Measurements from ENCODE around the gene HAUS5. TPM values are rescaled to one million over a fixed set of nuclear protein-coding genes. Genes with fewer than 3 reads are reported as not detected.

HAUS5 gene
- total RNA-seq, 1 donor from 2014 or later = 12.4 TPM

GRCh38 chr19:35669566-35669965, 57.0 kb downstream of the HAUS5 start:
- TF ChIP-seq EZH2 (IDR thresholded peaks at IDR 0.05) = no peak
- TF ChIP-seq EZH2phosphoT487 (IDR thresholded peaks at IDR 0.05) = no peak
- TF ChIP-seq CTCF (IDR thresholded peaks at IDR 0.05) = no peak
- no peaks in the 10 kb centered on the region for H3K4me1 ChIP-seq
- H3K36me3 Mint-ChIP-seq = no peaks in the 10 kb centered on the region

GRCh38 chr19:35669974-35670373, 57.4 kb downstream of the HAUS5 start:
- no peaks in the 10 kb centered on the region for H3K36me3 ChIP-seq
- no peak for DNase-seq (ENCODE audit: low spot score)
- H3K9me3 ChIP-seq (ENCODE audit: low read depth) = no peaks in the 10 kb centered on the region
- H3K4me3 ChIP-seq = no peak overlapping the region
- H2AFZ ChIP-seq (replicated peaks) = no peak overlapping the region
- H3K4me2 ChIP-seq = no peak overlapping the region
- H3K4me1 Mint-ChIP-seq = peaks cover 2% of the 10 kb centered on the region
- no peaks in the 10 kb centered on the region for H3K4me1 ChIP-seq
- H3K36me3 Mint-ChIP-seq = no peaks in the 10 kb centered on the region
- H3K27ac Mint-ChIP-seq = no peak overlapping the region
- no peaks in the 10 kb centered on the region for H3K79me2 ChIP-seq (ENCODE audit: low read depth)
- H3F3A ChIP-seq (ENCODE audit: low read depth) = peaks cover 11% of the 10 kb centered on the region
- H3K9me3 Mint-ChIP-seq = no peaks in the 10 kb centered on the region
- no peaks in the 10 kb centered on the region for H4K20me1 ChIP-seq (ENCODE audit: low read depth)
- no peak overlapping the region for H3K27ac ChIP-seq
- peak overlapping the region; percentile 41 for H3K4me3 Mint-ChIP-seq
- no peak for TF ChIP-seq EZH2 (IDR thresholded peaks at IDR 0.05)
- no peak for TF ChIP-seq EZH2phosphoT487 (IDR thresholded peaks at IDR 0.05)
- no peak for TF ChIP-seq CTCF (IDR thresholded peaks at IDR 0.05)
- no peak overlapping the region for H3K9ac ChIP-seq
- peaks cover 27% of the 10 kb centered on the region for H3K27me3 Mint-ChIP-seq (ENCODE audit: insufficient read depth, low read depth)
- peaks cover 44% of the 10 kb centered on the region for H3K27me3 ChIP-seq

More at GRCh38 chr19:35669566-35669965, 57.0 kb downstream of the HAUS5 start:
- Histone ChIP-seq H3K79me2 (ENCODE audit: low read depth) (no peaks in the 10 kb centered on the region), H3K36me3 (no peaks in the 10 kb centered on the region), H3F3A (ENCODE audit: low read depth) (peaks cover 11% of the 10 kb centered on the region), H3K9me3 (ENCODE audit: low read depth) (no peaks in the 10 kb centered on the region), H3K4me3 (no peak overlapping the region), H2AFZ (replicated peaks) (no peak overlapping the region), H3K9ac (no peak overlapping the region), H3K27ac (no peak overlapping the region), H4K20me1 (ENCODE audit: low read depth) (no peaks in the 10 kb centered on the region), H3K4me2 (no peak overlapping the region), H3K27me3 (peaks cover 44% of the 10 kb centered on the region)
- Mint-ChIP-seq H3K4me3 (no peak overlapping the region), H3K9me3 (no peaks in the 10 kb centered on the region), H3K27ac (no peak overlapping the region), H3K27me3 (ENCODE audit: insufficient read depth, low read depth) (peaks cover 24% of the 10 kb centered on the region), H3K4me1 (peaks cover 2% of the 10 kb centered on the region)
- DNase-seq (ENCODE audit: low spot score) = no peak

- Mint-ChIP-seq H3K4me3 (no peak overlapping the region), H3K4me1 (peaks cover 2% of the 10 kb centered on the region), H3K27me3 (ENCODE audit: insufficient read depth, low read depth) (peaks cover 28% of the 10 kb centered on the region), H3K9me3 (no peaks in the 10 kb centered on the region), H3K27ac (no peak overlapping the region), H3K36me3 (no peaks in the 10 kb centered on the region)
- no peak overlapping the region for H3K27ac ChIP-seq
- no peak for DNase-seq (ENCODE audit: low spot score)
- no peak overlapping the region for H2AFZ ChIP-seq (replicated peaks)
- TF ChIP-seq CTCF (IDR thresholded peaks at IDR 0.05) (no peak), EZH2 (IDR thresholded peaks at IDR 0.05) (no peak), EZH2phosphoT487 (IDR thresholded peaks at IDR 0.05) (no peak)
- H3K4me3 ChIP-seq = no peak overlapping the region
- H3F3A ChIP-seq (ENCODE audit: low read depth) = peaks cover 11% of the 10 kb centered on the region
- H3K36me3 ChIP-seq = no peaks in the 10 kb centered on the region
- H3K9me3 ChIP-seq (ENCODE audit: low read depth) = no peaks in the 10 kb centered on the region
- no peaks in the 10 kb centered on the region for H3K4me1 ChIP-seq
- H3K4me2 ChIP-seq = no peak overlapping the region
- no peak overlapping the region for H3K9ac ChIP-seq
- H3K79me2 ChIP-seq (ENCODE audit: low read depth) = no peaks in the 10 kb centered on the region
- H3K27me3 ChIP-seq = peaks cover 44% of the 10 kb centered on the region
- H4K20me1 ChIP-seq (ENCODE audit: low read depth) = no peaks in the 10 kb centered on the region
These were observed 58.2 kb downstream of the HAUS5 start for GRCh38 chr19:35670686-35671085.
